ENCODE measurements around the gene ZNF598. TPM values are rescaled to one million over a fixed set of nuclear protein-coding genes. Genes with fewer than 3 reads are reported as not detected.
A peak's percentile ranks its signal among the peaks of the same experiment; 100 is the strongest.

The ZNF598 gene
- total RNA-seq, 2 donors from 2014 or later = 45.4 to 64.3 TPM

- Histone ChIP-seq H3K27me3 (no peaks in the 10 kb centered on the region), H3K9ac (ENCODE audit: low read depth in 2 of 2, low read length in 2 of 2) (peak overlapping the region in 1 of 2 donors; percentile 98), H3K4me3 (no peak overlapping the region), H3K9me3 (no peaks in the 10 kb centered on the region), H3K4me1 (peaks cover 31% of the 10 kb centered on the region), H3K27ac (peak overlapping the region; percentile 72), H3K36me3 (peaks cover 6% of the 10 kb centered on the region)
- intact Hi-C loops (cut with DNase I) = no loop called here
- no peak for DNase-seq
- no peak for TF ChIP-seq CTCF (IDR thresholded peaks at IDR 0.05)
These were observed 2.4 kb downstream of the ZNF598 start for GRCh38 chr16:2007081-2007836.

GRCh38 chr16:2006317-2006716 lies 3.3 kb downstream of the ZNF598 start:
- no peak for DNase-seq
- Histone ChIP-seq H3K36me3 (peaks cover 15% of the 10 kb centered on the region), H3K4me3 (no peak overlapping the region), H3K27ac (no peak overlapping the region), H3K4me1 (peaks cover 31% of the 10 kb centered on the region), H3K9ac (ENCODE audit: low read depth in 2 of 2, low read length in 2 of 2) (no peak overlapping the region), H3K27me3 (no peaks in the 10 kb centered on the region), H3K9me3 (no peaks in the 10 kb centered on the region)
- no peak for TF ChIP-seq CTCF (IDR thresholded peaks at IDR 0.05)
- intact Hi-C loops (cut with DNase I) = no loop called here

GRCh38 chr16:2005646-2006045 lies 4.0 kb downstream of the ZNF598 start:
- H3K27ac ChIP-seq = no peak overlapping the region
- H3K9me3 ChIP-seq = no peaks in the 10 kb centered on the region
- no peaks in the 10 kb centered on the region for H3K27me3 ChIP-seq
- peaks cover 16% of the 10 kb centered on the region for H3K36me3 ChIP-seq
- TF ChIP-seq CTCF (IDR thresholded peaks at IDR 0.05) = no peak
- H3K4me3 ChIP-seq = no peak overlapping the region
- H3K9ac ChIP-seq (ENCODE audit: low read depth in 2 of 2, low read length in 2 of 2) = no peak overlapping the region
- peaks cover 30% of the 10 kb centered on the region for H3K4me1 ChIP-seq
- intact Hi-C loops (cut with DNase I) = no loop called here
- DNase-seq = no peak

GRCh38 chr16:2004795-2005517 lies 4.7 kb downstream of the ZNF598 start:
- Histone ChIP-seq H3K27ac (no peak overlapping the region), H3K9me3 (no peaks in the 10 kb centered on the region), H3K36me3 (peaks cover 20% of the 10 kb centered on the region), H3K9ac (ENCODE audit: low read depth in 2 of 2, low read length in 2 of 2) (no peak overlapping the region), H3K27me3 (no peaks in the 10 kb centered on the region), H3K4me1 (peaks cover 29% of the 10 kb centered on the region), H3K4me3 (no peak overlapping the region)
- no peak for DNase-seq
- intact Hi-C loops (cut with DNase I) = no loop called here
- no peak for TF ChIP-seq CTCF (IDR thresholded peaks at IDR 0.05)

GRCh38 chr16:2003827-2004641 lies 5.6 kb downstream of the ZNF598 start:
- peak; percentile 93 for DNase-seq
- intact Hi-C loops (cut with DNase I) = no loop called here
- H3K9ac ChIP-seq (ENCODE audit: low read depth in 2 of 2, low read length in 2 of 2) = peak overlapping the region in 1 of 2 donors; percentile 64
- H3K27ac ChIP-seq = peak overlapping the region; percentile 23
- H3K9me3 ChIP-seq = no peaks in the 10 kb centered on the region
- no peaks in the 10 kb centered on the region for H3K27me3 ChIP-seq
- peaks cover 29% of the 10 kb centered on the region for H3K4me1 ChIP-seq
- peaks cover 29% of the 10 kb centered on the region for H3K36me3 ChIP-seq
- TF ChIP-seq CTCF (IDR thresholded peaks at IDR 0.05) = peak; percentile 96
- no peak overlapping the region for H3K4me3 ChIP-seq
